Naive thymus-derived CD4-positive, alpha-beta T cell (primary cell): Measurements from ENCODE around the gene INO80C. TPM values are rescaled to one million over a fixed set of nuclear protein-coding genes. Genes with fewer than 3 reads are reported as not detected.
"Not testable (repeated sequence)": the region's sequence is repeated elsewhere in the genome, so short reads cannot be mapped to it uniquely, and the experiment has no call there.

Source experiments
- ATAC-seq: fragments of 150-1000 bp; cut with Tn5 transposase; 2 replicates; pipeline ENCODE4 v1.10.0; 2021; ENCODE audit warnings: mild to moderate bottlenecking, moderate library complexity
- CTCF ChIA-PET: fragments of 350-600 bp; sonication (Branson Sonifier 250); formaldehyde crosslinking; loops from one replicate; lab custom pipeline; 2021; ENCODE audit warnings: antibody characterized with exemption; lab: Charles Lee
- POLR2A ChIA-PET: fragments of 350-600 bp; sonication (Branson Sonifier 250); formaldehyde crosslinking; loops from one replicate; lab custom pipeline; 2021; ENCODE audit warnings: antibody characterized with exemption, inconsistent platforms; lab: Charles Lee
- DNase-seq, 9 donors: peaks; one replicate each; pipeline versions ENCODE4 v3.0.0 to v3.0.0-alpha.2; 2020 to 2022; ENCODE audit warnings: mixed read lengths in 1 of 9
- H3K27ac ChIP-seq: one replicate; pipeline ENCODE4 v1.7.0; 2013; ENCODE audit warnings: mild to moderate bottlenecking, low read depth, low read length, moderate library complexity
- H3K27me3 ChIP-seq, 2 donors: one replicate each; pipeline ENCODE4 v1.7.0; 2013; ENCODE audit warnings: low read length in 2 of 2, mild to moderate bottlenecking in 2 of 2, moderate library complexity in 2 of 2; ENCODE audit not compliant: control insufficient read depth in 2 of 2, insufficient read depth in 2 of 2
- H3K36me3 ChIP-seq, 3 experiments: 1 replicate in 2 of 3; 2 replicates in 1 of 3; pipeline ENCODE4 v1.7.0; 2013; ENCODE audit warnings: low read length in 3 of 3, mild to moderate bottlenecking in 3 of 3, moderate library complexity in 1 of 3; ENCODE audit not compliant: insufficient read depth in 3 of 3, control insufficient read depth in 2 of 3
- H3K4me1 ChIP-seq, 2 donors: one replicate each; pipeline ENCODE4 v1.7.0; 2013; ENCODE audit warnings: low read length in 2 of 2, mild to moderate bottlenecking in 2 of 2, moderate library complexity in 1 of 2; ENCODE audit not compliant: control insufficient read depth in 2 of 2, insufficient read depth in 2 of 2
- H3K4me3 ChIP-seq: 2 replicates; pipeline ENCODE4 v1.7.0; 2013; ENCODE audit warnings: mild to moderate bottlenecking, low read length
- H3K9me3 ChIP-seq, 3 experiments: 1 replicate in 2 of 3; 2 replicates in 1 of 3; pipeline ENCODE4 v1.7.0; 2013; ENCODE audit warnings: low read length in 3 of 3; ENCODE audit not compliant: control insufficient read depth in 2 of 3
- H3K27ac Mint-ChIP-seq, 9 donors: one replicate each; pipeline ENCODE4 v1.8.0; 2020 to 2022; ENCODE audit warnings: mixed read lengths in 9 of 9, mild to moderate bottlenecking in 8 of 9, moderate library complexity in 5 of 9, inconsistent platforms in 2 of 9
- H3K27me3 Mint-ChIP-seq, 5 donors: one replicate each; pipeline ENCODE4 v1.8.0; 2021 to 2022; ENCODE audit warnings: mixed read lengths in 5 of 5, mild to moderate bottlenecking in 1 of 5
- H3K36me3 Mint-ChIP-seq, 5 donors: one replicate each; pipeline ENCODE4 v1.8.0; 2020 to 2022; ENCODE audit warnings: mixed read lengths in 5 of 5, mild to moderate bottlenecking in 3 of 5, inconsistent platforms in 1 of 5
- H3K4me1 Mint-ChIP-seq, 7 donors: one replicate each; pipeline ENCODE4 v1.8.0; 2020 to 2022; ENCODE audit warnings: mixed read lengths in 7 of 7, mild to moderate bottlenecking in 3 of 7, inconsistent platforms in 1 of 7
- H3K4me3 Mint-ChIP-seq, 10 donors: one replicate each; pipeline ENCODE4 v1.8.0; 2020 to 2022; ENCODE audit warnings: mild to moderate bottlenecking in 10 of 10, mixed read lengths in 10 of 10, moderate library complexity in 6 of 10, inconsistent platforms in 2 of 10
- H3K9me3 Mint-ChIP-seq, 11 donors: one replicate each; pipeline ENCODE4 v1.8.0; 2020 to 2022; ENCODE audit warnings: mixed read lengths in 11 of 11, mild to moderate bottlenecking in 4 of 11, inconsistent platforms in 1 of 11, moderate library complexity in 1 of 11
- intact Hi-C, 2 donors: fragments of 100-400 bp; cut with micrococcal nuclease; formaldehyde crosslinking; loops; one replicate each; pipeline ENCODE4 v1.15.1; 2023
- polyA plus RNA-seq, 2 donors: library from polyadenylated mRNA; unstranded; fragments of 300-500 nt; fragmentation: Illumina TruSeq; gene quantifications; one replicate each; pipeline ENCODE4 v1.2.3, GENCODE V29; 2021
- total RNA-seq, 6 experiments: library from RNA in 5 of 6; stranded (reverse) in 5 of 6; gene quantifications; 1 replicate in 5 of 6; 2 replicates in 1 of 6; pipeline ENCODE4 v1.2.3 and lab custom pipeline; 2021 to 2026

The INO80C gene
- total and polyA plus RNA-seq, 7 experiments from 2014 or later = 20.2 to 26.8 (median 25.7) TPM

DNA sequence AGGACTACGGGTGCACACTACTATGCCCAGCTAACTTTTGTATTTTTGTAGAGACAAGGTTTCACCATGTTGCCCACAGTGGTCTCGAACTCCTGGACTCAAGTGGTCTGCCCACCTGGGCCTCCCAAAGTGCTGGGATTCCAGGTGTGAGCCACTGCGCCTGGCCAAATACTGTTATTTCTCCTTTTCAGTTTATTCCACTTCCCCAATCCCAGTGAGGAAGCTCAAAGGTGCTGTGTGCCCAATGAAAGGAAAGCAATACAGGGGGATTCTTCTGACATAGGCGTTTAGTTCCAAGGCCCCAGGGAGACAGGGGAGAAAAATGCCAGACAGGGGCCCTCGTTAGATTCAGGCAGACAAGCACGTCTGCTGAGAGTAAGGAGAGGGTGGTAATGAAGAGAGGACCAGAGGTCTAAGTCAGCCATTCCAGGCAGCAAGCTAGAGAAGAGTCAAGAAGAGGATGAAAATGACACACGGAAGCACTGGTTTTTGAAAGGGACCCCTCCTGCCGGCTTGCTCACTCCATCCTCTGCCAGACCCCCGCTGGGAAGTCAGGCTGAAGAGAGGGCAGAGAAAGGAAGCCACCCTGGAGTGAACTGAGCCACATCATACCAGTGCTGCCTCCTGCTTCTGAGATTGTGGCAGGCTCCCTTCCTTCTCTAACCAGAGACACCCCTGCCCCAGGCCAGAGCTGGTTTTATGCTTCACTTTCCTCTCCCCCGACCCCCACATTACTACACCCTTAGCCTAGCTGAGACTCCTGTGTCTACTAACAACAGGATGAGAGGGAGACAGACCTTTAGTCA, 6.7 kb downstream of the INO80C start:
- Mint-ChIP-seq H3K9me3 (peaks cover 0 to 3% (median 0%) of the 10 kb centered on the region in 11 donors), H3K36me3 (peaks cover 0 to 24% (median 16%) of the 10 kb centered on the region in 5 donors), H3K4me1 (peaks cover 15 to 70% (median 54%) of the 10 kb centered on the region in 7 donors), H3K27me3 (no peaks in the 10 kb centered on the region), H3K4me3 (peak overlapping the region in 1 of 10 donors; percentile 45), H3K27ac (no peak overlapping the region)
- POLR2A ChIA-PET = no interaction called here
- ATAC-seq (no peak), DNase-seq (no peak)
- Histone ChIP-seq H3K4me3 (no peak overlapping the region), H3K27me3 (no peaks in the 10 kb centered on the region), H3K27ac (no peak overlapping the region), H3K36me3 (no peaks in the 10 kb centered on the region), H3K9me3 (no peaks in the 10 kb centered on the region), H3K4me1 (peaks cover 0 to 1% of the 10 kb centered on the region in 2 donors)
- intact Hi-C loops = loop anchor here in 1 of 2 donors (10.0 kb wide), 1 partner anchor 626 kb away; no protein-coding TSS in a partner anchor
- CTCF ChIA-PET = interaction anchor here (0.6 kb wide), 1 partner anchor 11 kb away, joined by 3 read pairs; no protein-coding TSS in a partner anchor

DNA sequence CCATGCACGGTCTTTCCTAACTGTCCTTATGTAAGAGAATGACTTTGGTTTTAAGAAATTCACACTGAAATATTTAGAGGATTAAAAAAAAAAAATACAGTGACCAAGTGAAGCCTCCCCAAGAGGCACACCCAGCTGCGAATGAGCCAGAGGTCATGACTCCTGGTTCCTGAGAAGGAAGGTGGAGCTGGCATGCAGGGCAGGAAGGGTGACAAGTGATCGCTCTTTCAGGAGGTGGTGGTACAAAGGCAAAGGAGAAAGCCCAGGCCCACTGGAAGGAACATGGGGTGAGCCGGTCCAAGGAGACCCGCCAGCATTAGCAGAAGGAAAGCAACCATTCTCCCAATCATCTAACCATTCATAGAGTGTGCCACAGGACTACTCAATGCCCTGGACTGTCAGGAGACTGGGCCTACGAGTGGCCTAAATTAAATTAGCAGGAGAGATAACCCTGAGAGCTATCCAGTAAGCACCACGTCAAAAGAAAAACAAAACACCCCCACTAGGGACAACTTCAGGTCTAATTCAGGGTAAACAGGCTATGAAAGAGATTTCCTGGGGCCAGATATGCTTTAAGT, 7.8 kb downstream of the INO80C start:
- CTCF ChIA-PET = no interaction called here
- ATAC-seq = no peak
- Mint-ChIP-seq H3K4me1 (peaks cover 8 to 62% (median 46%) of the 10 kb centered on the region in 7 donors), H3K36me3 (peaks cover 0 to 30% (median 21%) of the 10 kb centered on the region in 5 donors), H3K27ac (no peak overlapping the region), H3K4me3 (no peak overlapping the region), H3K27me3 (no peaks in the 10 kb centered on the region), H3K9me3 (peaks cover 0 to 3% (median 0%) of the 10 kb centered on the region in 11 donors)
- Histone ChIP-seq H3K9me3 (no peaks in the 10 kb centered on the region), H3K36me3 (no peaks in the 10 kb centered on the region), H3K4me3 (no peak overlapping the region), H3K27me3 (no peaks in the 10 kb centered on the region), H3K4me1 (no peaks in the 10 kb centered on the region), H3K27ac (no peak overlapping the region)
- POLR2A ChIA-PET = no interaction called here
- no peak for DNase-seq
- intact Hi-C loops = loop anchor here in 1 of 2 donors (10.0 kb wide), 1 partner anchor 625 kb away; no protein-coding TSS in a partner anchor

DNA sequence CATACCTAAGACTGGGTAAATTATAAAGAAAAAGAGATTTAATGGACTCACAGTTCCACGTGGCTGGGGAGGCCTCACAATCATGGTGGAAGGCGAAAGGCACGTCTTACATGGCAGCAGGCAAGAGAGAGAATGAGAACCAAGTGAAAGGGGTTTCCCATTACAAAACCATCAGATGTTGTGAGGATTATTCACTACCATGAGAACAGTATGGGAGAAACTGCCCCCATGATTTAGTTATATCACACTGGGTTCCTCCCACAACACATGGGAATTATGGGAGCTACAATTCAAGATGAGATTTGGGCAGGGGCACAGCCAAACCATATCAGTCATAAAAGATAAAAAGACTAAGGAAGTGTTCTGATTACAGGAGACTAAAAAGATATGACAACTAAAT, 8.5 kb downstream of the INO80C start:
- H3K36me3 ChIP-seq, DNase-seq, H3K27ac ChIP-seq, H3K9me3 Mint-ChIP-seq, H3K27me3 ChIP-seq, H3K4me3 ChIP-seq, H3K9me3 ChIP-seq, H3K27ac Mint-ChIP-seq, CTCF ChIA-PET, intact Hi-C loops, POLR2A ChIA-PET, H3K4me1 ChIP-seq, H3K4me3 Mint-ChIP-seq, H3K27me3 Mint-ChIP-seq, ATAC-seq: not testable (repeated sequence)
- Mint-ChIP-seq H3K4me1 (peaks cover 4 to 57% (median 39%) of the 10 kb centered on the region in 7 donors), H3K36me3 (peaks cover 0 to 31% (median 21%) of the 10 kb centered on the region in 5 donors)

DNA sequence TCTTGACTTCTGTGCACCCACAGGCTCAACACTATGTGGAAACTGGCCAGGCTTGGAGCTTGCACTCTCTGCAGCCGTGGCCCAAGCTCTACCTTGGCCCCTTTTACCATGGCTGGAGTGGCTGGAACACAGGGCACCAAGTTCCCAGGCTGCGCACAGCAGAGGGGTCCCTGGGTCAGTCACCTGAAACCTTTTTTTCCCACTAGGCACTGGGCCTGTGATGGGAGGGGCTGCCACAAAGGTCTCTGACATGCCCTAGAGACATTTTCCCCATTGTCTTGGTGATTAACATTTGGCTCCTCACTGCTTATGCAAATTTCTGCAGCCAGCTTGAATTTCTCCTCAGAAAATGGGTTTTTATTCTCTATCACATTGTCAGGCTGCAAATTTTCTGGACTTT, 9.4 kb downstream of the INO80C start:
- H3K36me3 ChIP-seq, intact Hi-C loops, H3K27ac ChIP-seq, DNase-seq, H3K9me3 Mint-ChIP-seq, H3K27me3 ChIP-seq, H3K4me1 ChIP-seq, H3K9me3 ChIP-seq, POLR2A ChIA-PET, H3K4me3 Mint-ChIP-seq, ATAC-seq, H3K27ac Mint-ChIP-seq, H3K27me3 Mint-ChIP-seq, H3K4me3 ChIP-seq: not testable (repeated sequence)
- H3K36me3 Mint-ChIP-seq = peaks cover 0 to 32% (median 21%) of the 10 kb centered on the region in 5 donors
- CTCF ChIA-PET = interaction anchor here (0.6 kb wide), 1 partner anchor 903 kb away, joined by 3 read pairs; no protein-coding TSS in a partner anchor
- H3K4me1 Mint-ChIP-seq = peaks cover 4 to 57% (median 33%) of the 10 kb centered on the region in 7 donors

DNA sequence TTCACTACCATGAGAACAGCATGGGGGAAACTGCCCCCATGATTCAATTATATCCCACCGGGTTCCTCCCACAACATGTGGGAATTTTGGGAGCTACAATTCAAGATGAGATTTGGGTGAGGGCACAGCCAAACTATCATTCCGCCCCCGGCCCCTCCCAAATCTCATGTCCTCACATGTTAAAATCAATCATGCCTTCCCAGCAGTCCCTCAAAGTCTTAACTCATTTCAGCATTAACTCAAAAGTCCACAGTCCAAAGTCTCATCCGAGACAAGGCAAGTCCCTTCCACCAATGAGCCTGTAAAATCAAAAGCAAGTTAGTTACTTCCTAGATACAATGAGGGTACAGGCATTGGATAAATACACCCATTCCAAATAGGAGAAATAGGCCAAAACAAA, 10.2 kb downstream of the INO80C start:
- DNase-seq, H3K27ac ChIP-seq, POLR2A ChIA-PET, H3K9me3 ChIP-seq, H3K36me3 ChIP-seq, H3K27me3 Mint-ChIP-seq, intact Hi-C loops, H3K4me3 Mint-ChIP-seq, ATAC-seq, H3K4me3 ChIP-seq, H3K4me1 ChIP-seq, H3K27me3 ChIP-seq, H3K9me3 Mint-ChIP-seq: not testable (repeated sequence)
- peak overlapping the region in 1 of 9 donors; percentile 5 for H3K27ac Mint-ChIP-seq
- peaks cover 6 to 57% (median 36%) of the 10 kb centered on the region in 7 donors for H3K4me1 Mint-ChIP-seq
- CTCF ChIA-PET = interaction anchor here (0.6 kb wide), 1 partner anchor 35 kb away, joined by 3 read pairs; no protein-coding TSS in a partner anchor
- H3K36me3 Mint-ChIP-seq = peaks cover 0 to 37% (median 22%) of the 10 kb centered on the region in 5 donors

DNA sequence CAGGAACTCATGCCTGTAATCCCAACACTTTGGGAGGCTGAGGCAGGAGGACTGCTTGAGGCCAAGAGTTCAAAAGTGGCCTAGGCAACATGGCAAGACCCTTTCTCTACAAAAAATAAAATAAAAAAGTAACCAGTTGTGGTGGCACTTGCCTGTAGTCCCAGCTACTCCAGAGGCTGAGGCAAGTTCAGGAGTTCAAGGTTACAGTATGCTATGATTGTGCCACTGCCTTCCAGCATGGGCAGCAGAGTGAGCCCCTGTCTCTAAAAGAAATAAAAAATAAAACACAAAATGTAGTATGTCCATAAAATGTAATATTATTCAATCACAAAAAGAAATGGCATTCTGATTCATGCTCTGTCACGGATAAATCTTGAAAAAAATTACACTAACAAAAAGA, 11.9 kb downstream of the INO80C start:
- peaks cover 0 to 3% (median 0%) of the 10 kb centered on the region in 11 donors for H3K9me3 Mint-ChIP-seq
- Histone ChIP-seq H3K4me1 (no peaks in the 10 kb centered on the region), H3K36me3 (no peaks in the 10 kb centered on the region), H3K27me3 (no peaks in the 10 kb centered on the region), H3K9me3 (no peaks in the 10 kb centered on the region), H3K4me3 (no peak overlapping the region), H3K27ac (no peak overlapping the region)
- peaks cover 4 to 45% (median 27%) of the 10 kb centered on the region in 7 donors for H3K4me1 Mint-ChIP-seq
- H3K27me3 Mint-ChIP-seq = no peaks in the 10 kb centered on the region
- DNase-seq (no peak), ATAC-seq (no peak)
- H3K36me3 Mint-ChIP-seq = peaks cover 0 to 46% (median 25%) of the 10 kb centered on the region in 5 donors
- no peak overlapping the region for H3K27ac Mint-ChIP-seq
- intact Hi-C loops = no loop called here
- POLR2A ChIA-PET = no interaction called here
- CTCF ChIA-PET = interaction anchor here (0.6 kb wide), 1 partner anchor 736 kb away, joined by 3 read pairs; no protein-coding TSS in a partner anchor
- no peak overlapping the region for H3K4me3 Mint-ChIP-seq
